Neural cell (in vitro differentiated cells): ENCODE data around the gene L3MBTL2.

Experiments
- CTCF ChIP-seq: fragments of 450-650 bp; IDR thresholded peaks from 2 replicates; pipeline ENCODE4 v1.5.1; 2014; ENCODE audit warnings: antibody characterized with exemption, mild to moderate bottlenecking, moderate library complexity; ENCODE audit not compliant: poor library complexity, severe bottlenecking
- EP300 ChIP-seq: fragments of 450-650 bp; conservative IDR thresholded peaks from 2 replicates; pipeline ENCODE4 v1.6.1; 2014; ENCODE audit warnings: antibody characterized with exemption, mild to moderate bottlenecking, moderate library complexity; ENCODE audit not compliant: poor library complexity, severe bottlenecking
- EZH2 ChIP-seq: fragments of 200-600, 300-800 bp; shearing (Covaris generic), sonication (generic); IDR thresholded peaks from 2 replicates; pipeline ENCODE4 v1.6.1; 2014; ENCODE audit warnings: antibody characterized with exemption, low read length, borderline replicate concordance, mild to moderate bottlenecking; ENCODE audit not compliant: insufficient read depth, poor library complexity, severe bottlenecking
- MXI1 ChIP-seq: fragments of 450-650 bp; conservative IDR thresholded peaks from 2 replicates; pipeline ENCODE4 v1.6.1; 2014; ENCODE audit warnings: antibody characterized with exemption, mild to moderate bottlenecking; ENCODE audit not compliant: poor library complexity, severe bottlenecking
- RAD21 ChIP-seq: fragments of 450-650 bp; conservative IDR thresholded peaks from 2 replicates; pipeline ENCODE4 v1.6.1; 2014; ENCODE audit warnings: antibody characterized with exemption, mild to moderate bottlenecking, moderate library complexity

- TF ChIP-seq RAD21 (no peak), CTCF (no peak), MXI1 (no peak), EP300 (no peak), EZH2 (no peak)
Observed at GRCh38 chr22:41252365-41252764, 47.3 kb downstream of the L3MBTL2 start.
